NCI-H1105 treated with DMSO at 0.1 percent for 48 hours (cell line): Measurements from ENCODE around the gene HMX3.

Experiments
- DNase-seq: peaks from one replicate; lab custom pipeline; 2025; lab: John Stamatoyannopoulos, UW

HMX3 gene

DNA sequence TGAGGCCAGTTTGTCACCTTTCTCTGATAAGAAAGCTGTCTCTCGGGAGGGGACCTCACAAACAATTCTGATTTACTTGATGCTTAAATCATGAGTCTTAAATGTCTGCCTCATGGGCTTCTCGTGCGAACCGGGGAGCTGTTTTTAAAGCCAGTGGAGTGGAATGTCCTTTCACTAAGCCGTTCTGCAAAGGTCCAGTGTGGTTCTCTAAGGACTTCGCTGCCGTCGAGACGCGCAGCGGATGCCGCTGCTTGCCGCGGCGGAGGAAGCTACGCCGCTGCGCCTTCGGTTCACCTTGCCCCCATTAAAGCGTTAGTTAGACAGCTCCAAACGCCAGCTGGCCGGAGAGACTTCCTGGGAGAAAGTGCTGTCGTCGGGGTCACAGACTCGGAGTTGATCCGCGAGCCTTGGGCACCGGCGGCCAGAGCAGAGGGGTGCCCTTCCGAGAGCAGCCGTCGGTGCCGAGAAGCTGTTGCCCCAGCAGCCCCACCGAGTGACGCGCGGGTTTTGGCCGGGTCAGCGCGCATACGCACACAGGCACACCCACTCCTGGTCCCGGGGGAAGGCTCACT is 1.3 kb upstream of the HMX3 start:
- DNase-seq = no peak

DNA sequence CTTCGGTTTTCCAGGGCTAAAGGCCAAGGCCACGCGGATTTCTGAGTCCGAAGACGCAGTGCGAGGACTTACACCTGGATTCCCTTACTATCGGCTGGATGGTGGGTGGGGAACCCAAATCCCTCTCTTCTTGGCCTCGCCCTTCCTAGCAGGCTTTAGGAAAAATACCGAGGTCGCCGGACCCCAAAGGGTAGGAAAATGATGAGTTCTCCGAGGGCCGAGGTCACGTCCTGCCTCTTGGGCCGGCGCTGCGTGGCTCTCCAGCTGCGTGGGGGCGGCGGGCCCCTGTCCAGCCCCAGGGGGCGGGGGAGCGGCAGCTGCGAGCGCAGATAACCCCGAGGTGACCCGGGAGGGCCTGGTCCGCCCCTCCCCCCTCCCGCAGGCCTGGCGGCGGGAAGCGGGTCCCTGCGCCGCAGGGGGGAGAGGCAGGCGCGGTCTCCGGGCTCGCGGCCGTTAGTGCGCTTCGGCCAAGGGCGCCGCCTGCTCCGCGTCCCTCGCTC is 805 bp upstream of the HMX3 start:
- DNase-seq = no peak

DNA sequence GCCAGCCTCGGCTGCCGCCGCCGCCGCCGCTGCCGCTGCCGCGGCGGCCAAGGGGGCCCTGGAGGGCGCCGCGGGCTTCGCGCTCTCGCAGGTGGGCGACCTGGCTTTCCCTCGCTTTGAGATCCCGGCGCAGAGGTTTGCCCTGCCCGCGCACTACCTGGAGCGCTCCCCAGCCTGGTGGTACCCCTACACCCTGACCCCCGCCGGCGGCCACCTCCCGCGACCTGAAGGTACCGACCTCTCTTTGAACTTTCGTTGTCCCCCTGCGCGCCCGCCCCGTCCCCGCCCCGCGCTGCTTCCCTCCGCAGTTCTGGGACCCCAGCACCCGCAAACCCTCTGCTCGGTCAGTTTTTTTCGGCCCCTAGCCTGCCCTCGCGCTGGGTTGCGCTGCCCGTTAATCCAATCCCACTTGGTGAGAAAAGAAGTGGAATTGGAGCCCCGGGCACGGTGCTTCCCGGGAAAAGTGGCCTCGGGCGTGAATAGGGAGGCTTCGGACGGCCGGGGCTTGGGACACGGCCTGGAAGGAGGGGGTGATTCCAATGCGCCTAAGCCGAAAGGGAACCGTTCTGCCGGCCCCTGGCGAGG is 543 bp downstream of the HMX3 start:
- DNase-seq = no peak

GRCh38 chr10:123136806-123137642 is 1.3 kb downstream of the HMX3 start:
- no peak for DNase-seq

DNA sequence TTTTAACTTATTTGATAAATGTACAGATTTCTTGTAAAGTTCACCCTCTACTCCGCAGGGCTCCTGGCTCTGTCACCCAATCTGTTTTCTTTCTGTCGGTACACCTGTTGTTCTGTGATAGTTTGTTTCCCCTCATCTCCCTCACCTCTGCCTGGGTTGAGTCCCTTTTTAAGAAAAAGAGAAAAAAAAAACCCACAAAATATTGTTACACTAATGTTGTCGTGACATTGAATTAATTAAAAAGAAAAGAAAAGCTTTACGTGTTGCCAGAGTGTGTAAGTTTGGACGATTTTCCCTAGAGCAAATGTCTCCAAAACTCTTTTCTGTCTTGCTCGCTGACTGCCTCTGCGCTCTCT is 3.4 kb downstream of the HMX3 start:
- no peak for DNase-seq

DNA sequence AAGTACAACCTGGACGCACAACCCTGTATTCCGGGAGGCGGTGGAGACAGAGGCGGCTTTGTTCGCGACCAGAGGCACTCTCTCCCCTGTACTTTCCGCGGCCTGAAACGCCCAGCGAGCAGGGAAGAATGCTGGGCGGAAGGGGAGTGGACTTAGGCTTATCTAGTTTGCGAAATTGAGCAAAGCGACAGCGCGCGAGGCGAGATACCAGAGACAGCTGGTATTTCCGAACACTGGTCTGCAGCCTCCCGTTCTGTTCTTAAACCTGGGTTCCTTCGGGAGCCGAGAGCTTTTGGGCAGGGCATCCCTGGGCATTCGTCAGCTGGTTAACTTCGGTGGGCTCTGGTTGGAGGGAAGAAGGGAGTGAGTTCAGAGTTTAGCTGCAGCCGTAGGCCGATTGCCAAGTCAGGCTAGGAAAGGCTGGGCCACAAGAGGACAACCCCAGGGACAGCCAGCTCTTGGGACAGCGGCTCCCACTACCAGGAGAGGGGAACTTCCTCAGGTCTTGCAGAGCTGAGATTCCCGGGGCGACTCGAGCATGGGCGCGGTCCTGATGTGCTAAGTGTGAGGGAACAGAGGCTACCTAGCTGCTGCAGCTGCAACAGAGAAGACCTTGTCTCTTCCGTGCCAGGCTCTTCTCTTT is 3.9 kb downstream of the HMX3 start:
- no peak for DNase-seq

GRCh38 chr10:123140164-123140982 is 4.6 kb downstream of the HMX3 start:
- DNase-seq = no peak

- DNase-seq = no peak
These were observed 5.2 kb downstream of the HMX3 start for GRCh38 chr10:123140983-123141390.

GRCh38 chr10:123141791-123142700 is 6.3 kb downstream of the HMX3 start:
- DNase-seq = no peak

GRCh38 chr10:123142701-123143161 is 7.0 kb downstream of the HMX3 start:
- no peak for DNase-seq

DNA sequence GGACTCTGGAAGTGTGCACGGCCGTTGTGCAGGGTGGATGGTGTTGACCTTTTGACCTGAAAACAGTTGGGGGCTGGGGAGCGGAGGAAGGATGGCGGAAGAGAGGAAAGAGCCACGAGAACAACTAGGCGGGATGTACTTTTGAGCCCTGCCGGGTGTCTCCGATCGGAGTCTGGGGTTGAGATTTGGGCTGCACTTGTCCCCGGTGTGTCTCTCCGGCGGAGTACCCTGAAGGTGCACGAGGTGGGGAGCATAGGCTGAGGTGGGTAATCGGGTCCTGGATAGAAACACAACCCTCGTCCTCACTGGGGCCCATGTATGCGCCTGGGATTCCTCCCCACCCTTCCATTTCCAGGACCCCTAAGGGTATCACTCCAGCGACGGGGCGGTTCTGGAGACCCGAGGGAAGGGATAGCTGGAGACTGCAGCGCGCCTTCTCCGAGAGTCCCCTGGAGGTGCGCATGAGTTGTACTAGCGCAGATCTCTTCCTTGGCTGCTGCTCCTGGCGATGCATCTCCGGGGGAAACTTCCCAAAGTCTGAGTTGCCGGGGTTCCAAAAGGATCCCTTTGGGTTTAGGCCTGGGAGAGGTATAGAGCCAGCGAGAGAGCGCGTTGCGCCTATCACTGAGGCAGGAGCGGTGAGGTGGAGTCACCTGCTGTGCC is 7.5 kb downstream of the HMX3 start:
- no peak for DNase-seq

- DNase-seq = no peak
These were observed 8.0 kb downstream of the HMX3 start for GRCh38 chr10:123143825-123144168.

DNA sequence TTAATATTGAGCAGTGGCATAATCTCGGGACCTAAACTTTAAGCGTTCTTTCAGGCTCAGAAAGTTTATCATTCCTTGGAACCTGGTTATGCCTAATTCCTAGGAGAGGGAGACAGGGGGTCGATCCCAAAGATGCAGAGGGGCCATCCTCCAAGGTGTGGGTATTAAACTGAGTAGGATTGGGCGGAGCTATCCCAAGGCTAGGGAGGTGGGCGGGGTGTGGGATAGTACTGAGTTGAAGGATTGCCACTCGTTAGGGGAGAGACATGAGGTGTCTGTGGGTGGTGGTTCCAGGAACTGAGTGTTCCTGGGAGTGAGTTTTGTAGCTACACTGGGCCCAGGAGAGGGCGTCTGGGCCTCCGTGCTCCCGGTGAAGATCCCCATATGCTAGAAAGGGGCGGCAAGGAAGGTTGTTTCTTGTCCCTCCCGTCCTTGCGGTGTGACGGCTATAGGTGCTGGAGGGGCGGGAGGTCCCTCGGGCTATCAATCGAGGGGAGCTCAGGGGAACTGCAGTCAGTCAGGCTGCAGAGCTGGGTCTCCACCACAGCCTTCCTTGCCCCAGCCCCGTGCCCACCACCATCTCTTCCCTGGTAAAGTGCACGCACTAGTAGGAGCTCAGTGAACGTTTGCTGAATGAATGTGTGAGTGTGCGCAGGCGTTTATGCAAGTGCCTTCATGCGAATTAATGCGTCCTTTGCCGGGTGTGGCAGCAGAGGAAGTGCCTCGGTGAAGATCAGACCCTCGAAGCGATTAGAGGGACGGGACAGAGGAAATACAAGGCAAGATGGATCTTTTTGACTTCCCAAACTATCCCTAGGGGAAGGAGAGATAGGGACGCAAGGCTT is 9.1 kb downstream of the HMX3 start:
- no peak for DNase-seq

DNA sequence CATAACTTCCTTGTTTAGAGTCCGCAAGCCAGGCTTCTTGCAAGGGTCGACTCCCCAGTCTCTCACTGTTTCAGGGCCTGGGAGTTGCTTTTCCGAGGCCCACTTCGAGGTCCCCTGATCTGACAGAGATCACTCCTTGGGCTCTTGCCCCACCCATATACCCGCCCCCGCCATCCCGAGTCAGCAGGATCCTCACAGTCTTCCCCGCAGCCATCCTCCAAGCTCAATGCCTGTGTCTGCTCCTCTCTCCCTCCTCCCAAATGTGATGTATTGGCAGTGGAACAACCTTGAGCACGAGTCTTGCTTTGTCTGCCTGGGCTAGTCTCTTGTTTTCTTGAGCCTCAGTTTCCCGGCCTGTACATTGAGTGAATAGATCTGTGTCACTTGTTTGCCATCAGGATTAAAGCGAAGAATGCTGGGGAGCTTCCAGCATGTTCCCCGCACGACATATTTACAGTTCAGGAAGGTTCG is 9.8 kb downstream of the HMX3 start:
- DNase-seq = no peak

DNA sequence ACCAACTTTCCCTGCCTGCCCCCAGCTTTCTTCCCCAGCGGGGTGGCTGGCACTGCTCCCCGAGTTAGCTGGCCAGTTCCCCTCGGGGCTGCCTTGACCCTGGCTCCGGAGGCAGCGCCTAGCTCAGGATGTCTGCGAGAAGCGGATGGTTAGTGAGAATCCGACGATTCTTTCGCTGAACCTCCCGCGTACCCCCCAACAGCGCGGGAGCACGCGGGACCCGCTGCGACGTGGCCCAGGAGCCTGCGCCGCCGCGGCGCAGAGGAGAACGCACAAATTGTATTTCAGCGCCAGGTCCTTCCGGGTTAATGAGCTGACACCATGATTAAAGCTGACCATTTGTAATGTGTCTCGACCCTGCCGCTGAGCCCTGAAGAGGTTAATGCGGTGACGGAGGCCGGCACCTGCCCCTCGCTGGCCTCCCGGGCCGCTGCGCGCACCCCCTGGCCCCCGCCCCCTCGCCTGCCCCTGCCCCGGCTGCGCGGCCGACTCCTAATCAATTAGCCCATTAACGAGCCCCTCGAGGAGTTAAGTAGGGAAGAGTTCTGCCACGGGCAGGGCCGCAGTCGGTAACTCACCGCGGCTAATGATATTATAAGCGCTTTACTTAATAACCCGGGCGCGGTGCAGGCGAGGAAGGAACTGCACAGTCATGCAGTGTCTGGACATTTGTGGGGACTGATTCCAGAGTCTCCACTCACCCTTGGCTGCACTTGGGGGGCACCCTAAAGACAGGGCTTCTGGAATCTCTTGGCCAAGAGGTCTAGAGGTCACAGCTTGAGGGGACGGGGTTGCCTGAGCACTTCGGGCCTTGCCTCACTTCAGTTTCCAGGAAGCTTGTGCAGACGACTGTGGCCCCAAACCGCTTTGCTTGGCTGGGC is 10.5 kb downstream of the HMX3 start:
- no peak for DNase-seq

DNA sequence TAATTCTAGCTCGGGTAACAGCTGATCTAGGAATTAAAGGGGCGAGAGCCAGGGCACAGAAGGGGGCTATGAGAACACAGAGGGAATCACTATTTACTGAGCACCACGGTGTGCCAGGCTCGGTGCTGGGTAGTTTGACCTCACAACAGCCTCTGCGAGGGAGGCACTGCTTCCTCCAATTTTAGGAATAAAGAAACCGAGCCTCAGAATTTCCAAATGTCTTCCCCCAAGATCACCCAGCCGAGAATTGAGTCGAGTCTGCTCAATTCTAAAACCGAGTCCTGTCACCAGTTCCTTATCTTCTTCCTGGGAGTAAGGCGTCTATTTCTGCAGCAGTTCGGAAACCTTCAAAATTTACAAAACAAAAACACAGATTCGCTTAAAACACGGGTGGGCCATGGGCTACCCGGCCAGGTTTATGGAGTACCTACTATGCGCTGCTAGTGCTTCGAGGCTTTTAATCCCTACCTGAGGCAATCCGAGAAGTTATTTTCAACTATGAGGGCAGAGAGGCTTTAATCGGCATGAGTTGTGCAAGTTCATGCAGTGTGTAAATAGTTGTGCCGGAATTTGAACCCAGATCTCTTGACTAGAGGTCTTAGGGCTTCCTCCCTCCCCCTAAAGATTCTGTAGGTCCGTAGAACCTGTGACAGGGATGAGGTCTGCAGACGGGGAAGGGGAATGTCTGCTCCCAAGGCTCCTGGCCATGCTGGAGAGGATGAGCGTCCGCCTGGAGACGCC is 11.3 kb downstream of the HMX3 start:
- DNase-seq = no peak

DNA sequence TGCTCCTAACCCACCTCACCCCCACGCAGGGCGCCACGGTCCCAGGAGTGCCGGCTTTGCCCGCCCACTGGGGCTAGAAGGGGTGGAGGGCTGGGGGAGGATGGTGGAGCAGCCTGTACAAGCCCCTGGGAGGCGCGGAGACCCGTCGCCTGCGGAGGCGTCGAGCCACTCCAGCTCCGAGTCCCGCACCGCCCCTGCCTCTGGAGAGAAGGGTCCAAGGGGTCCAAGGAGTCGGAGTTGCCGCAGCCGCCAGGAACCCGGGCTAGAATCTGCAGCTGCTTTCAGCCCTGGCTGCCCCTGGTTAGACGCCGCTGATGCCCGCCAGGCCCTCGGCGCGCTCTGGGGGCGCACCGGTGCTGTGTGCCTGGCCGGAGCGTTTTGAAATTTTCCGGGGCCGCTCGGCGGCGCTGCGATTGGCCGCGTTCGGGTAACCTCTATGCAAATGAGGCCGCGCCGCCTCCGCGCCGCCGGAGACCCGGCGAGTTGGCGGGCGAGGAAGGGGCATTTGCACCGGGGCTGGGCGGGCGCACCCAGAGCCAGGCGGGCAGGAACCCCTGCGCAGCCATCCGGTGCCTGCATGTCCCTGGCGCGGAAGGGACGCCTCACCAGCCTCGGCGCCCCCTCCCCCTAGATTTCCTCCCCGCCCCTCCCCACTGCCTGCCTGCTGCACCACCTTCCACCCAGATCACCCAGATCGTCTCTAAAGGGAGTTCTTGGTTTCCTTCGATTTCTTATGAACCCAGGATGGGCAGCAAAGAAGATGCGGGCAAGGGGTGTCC is 12.1 kb downstream of the HMX3 start, which contains the start of gene HMX2:
TSS of gene HMX2 (plus strand) at position 502 of the 779 bp plus-strand sequence. CDS start at position 745, 243 bp downstream.
- DNase-seq = peak; percentile 41
